Endothelial cell of umbilical vein (primary cell): Measurements from ENCODE around the gene IL12A. TPM values are rescaled to one million over a fixed set of nuclear protein-coding genes. Genes with fewer than 3 reads are reported as not detected.

Source experiments
- BruUV-seq: library from RNA; stranded (reverse); fragments of 400-500 nt; replicated peaks from 2 replicates; lab custom pipeline; 2021; lab: Mats Ljungman, UMichigan
- CTCF ChIA-PET: fragments of 300-600, 350-600 bp; sonication (Branson Sonifier 250); formaldehyde crosslinking; loops from one replicate; lab custom pipeline; 2021; ENCODE audit warnings: antibody characterized with exemption, inconsistent platforms; lab: Charles Lee
- POLR2A ChIA-PET: fragments of 300-600, 350-600 bp; sonication (Branson Sonifier 250); formaldehyde crosslinking; loops from one replicate; lab custom pipeline; 2021; ENCODE audit warnings: antibody characterized with exemption, inconsistent platforms; lab: Charles Lee
- DNase-seq: peaks from one replicate; pipeline ENCODE4 v3.0.0-alpha.2; 2011; ENCODE audit warnings: low read depth, low spot score
- FAIRE-seq: peaks from 2 replicates; lab custom pipeline; 2011; peaks lifted over from hg19 to GRCh38; lab: Jason Lieb, UNC
- H2AFZ ChIP-seq: 2 replicates; pipeline ENCODE4 v1.6.0; 2012; ENCODE audit warnings: low read depth, low read length, control low read depth, inconsistent platforms
- H3K27ac ChIP-seq: 2 replicates; pipeline ENCODE4 v1.5.1; 2011; ENCODE audit warnings: low read depth, mild to moderate bottlenecking, control low read depth, low read length, moderate library complexity; ENCODE audit not compliant: insufficient read depth
- H3K27me3 ChIP-seq, 2 experiments: 2 replicates each; pipeline versions ENCODE4 v1.6.0 to v1.6.1; 2011; ENCODE audit warnings: low read length in 2 of 2, mixed read lengths in 1 of 2; ENCODE audit not compliant: control insufficient read depth in 2 of 2, insufficient read depth in 2 of 2
- H3K36me3 ChIP-seq, 2 experiments: 2 replicates in 1 of 2; 3 replicates in 1 of 2; pipeline ENCODE4 v1.5.1; 2011; ENCODE audit warnings: low read length in 2 of 2, mild to moderate bottlenecking in 1 of 2, moderate library complexity in 1 of 2; ENCODE audit not compliant: control insufficient read depth in 2 of 2, insufficient read depth in 2 of 2; ENCODE audit errors: extremely low read depth in 1 of 2
- H3K4me1 ChIP-seq: 3 replicates; pipeline ENCODE4 v1.5.1; 2011; ENCODE audit warnings: mild to moderate bottlenecking, low read length; ENCODE audit not compliant: control insufficient read depth, insufficient read depth; ENCODE audit errors: extremely low read depth
- H3K4me2 ChIP-seq: 2 replicates; pipeline ENCODE4 v1.6.1; 2011; ENCODE audit warnings: low read length, control low read depth, mixed read lengths; ENCODE audit not compliant: insufficient read depth
- H3K4me3 ChIP-seq, 3 experiments: fragments of 200-600 bp in 1 of 3; sonication (generic), shearing (Covaris generic) in 1 of 3; replicated peaks in 1 of 3; 2 replicates each; pipeline ENCODE4 v1.5.1; 2011 to 2016; ENCODE audit warnings: control low read depth in 3 of 3, low read length in 3 of 3, mild to moderate bottlenecking in 2 of 3, inconsistent platforms in 1 of 3, low read depth in 1 of 3, moderate library complexity in 1 of 3; ENCODE audit not compliant: insufficient read depth in 1 of 3
- H3K79me2 ChIP-seq: 2 replicates; pipeline ENCODE4 v1.6.0; 2012; ENCODE audit warnings: low read length, inconsistent platforms; ENCODE audit not compliant: control insufficient read depth, insufficient read depth
- H3K9ac ChIP-seq: replicated peaks from 2 replicates; pipeline ENCODE3; 2011; ENCODE audit warnings: low read length, control low read depth; ENCODE audit not compliant: insufficient read depth; ENCODE audit errors: extremely low read depth
- H3K9me1 ChIP-seq: replicated peaks from 3 replicates; pipeline ENCODE4 v1.6.0; 2011; ENCODE audit warnings: mild to moderate bottlenecking, low read length; ENCODE audit not compliant: control insufficient read depth, insufficient read depth; ENCODE audit errors: extremely low read depth
- H3K9me3 ChIP-seq: replicated peaks from 2 replicates; pipeline ENCODE4 v1.5.1; 2012; ENCODE audit warnings: low read length, inconsistent platforms; ENCODE audit not compliant: control insufficient read depth, insufficient read depth
- H4K20me1 ChIP-seq: replicated peaks from 2 replicates; pipeline ENCODE3; 2011; ENCODE audit warnings: mild to moderate bottlenecking, low read length; ENCODE audit not compliant: control insufficient read depth, insufficient read depth; ENCODE audit errors: extremely low read depth
- EZH2 ChIP-seq: IDR thresholded peaks from 2 replicates; pipeline ENCODE4 v1.6.1; 2012; ENCODE audit warnings: borderline replicate concordance, low read depth, mild to moderate bottlenecking, moderate library complexity, low read length, inconsistent platforms; ENCODE audit not compliant: severe bottlenecking
- FOS ChIP-seq: IDR thresholded peaks from 2 replicates; pipeline ENCODE4 v1.6.1; 2011; ENCODE audit warnings: mild to moderate bottlenecking, low read length, moderate library complexity, borderline replicate concordance; ENCODE audit not compliant: insufficient read depth
- GATA2 ChIP-seq: IDR thresholded peaks from 2 replicates; pipeline ENCODE4 v1.7.0; 2011; ENCODE audit warnings: low read depth, mild to moderate bottlenecking, moderate library complexity, mixed read lengths, low read length; ENCODE audit not compliant: insufficient read length, insufficient read depth
- JUN ChIP-seq: IDR thresholded peaks from 2 replicates; pipeline ENCODE4 v1.6.1; 2011; ENCODE audit warnings: borderline replicate concordance, low read depth; ENCODE audit not compliant: insufficient read length, insufficient read depth
- MYC ChIP-seq: IDR thresholded peaks from one replicate; pipeline ENCODE4 v1.6.1; 2011; ENCODE audit warnings: mild to moderate bottlenecking, low read depth, low read length
- POLR2A ChIP-seq: IDR thresholded peaks from 2 replicates; pipeline ENCODE4 v1.6.1; 2012; ENCODE audit warnings: low read depth, mild to moderate bottlenecking, control low read depth, low read length
- POLR2AphosphoS5 ChIP-seq: IDR thresholded peaks from 2 replicates; pipeline ENCODE4 v1.6.1; 2012; ENCODE audit warnings: low read depth, mild to moderate bottlenecking, control low read depth, low read length, moderate library complexity; ENCODE audit not compliant: insufficient read depth
- dilution Hi-C: fragments of 300-500 bp; cut with MboI; formaldehyde crosslinking; loops from one replicate; pipeline ENCODE4 v1.15.0; 2019; ENCODE audit warnings: low sequenced_read_pairs; ENCODE audit not compliant: extremely low pct_ligation_motif_present
- intact Hi-C: fragments of 100-400 bp; cut with micrococcal nuclease; formaldehyde crosslinking; loops from one replicate; pipeline ENCODE4 v1.10.0; 2022
- polyA plus RNA-seq, 4 experiments: library from polyadenylated mRNA; depleted of rRNA in 3 of 4; stranded (reverse) in 3 of 4; unstranded in 1 of 4; fragments of >200 nt; gene quantifications; 2 replicates each; pipeline versions ENCODE4 v1.2.1 to v1.2.3, GENCODE V29; 2011 to 2012; ENCODE audit warnings: missing spikeins in 1 of 4
- total RNA-seq: library from RNA; stranded (reverse); gene quantifications from 2 replicates; pipeline ENCODE4 v1.2.3, GENCODE V29; 2021
- TF ChIP-seq, protein P1 (sequence below): IDR thresholded peaks from 2 replicates; pipeline ENCODE4 v1.6.1; 2011; ENCODE audit not compliant: insufficient read depth, insufficient read length
- TF ChIP-seq, protein P2 (sequence below), 2 donors: IDR thresholded peaks; 1 replicate in 1 of 2; 2 replicates in 1 of 2; pipeline ENCODE4 v1.5.1; 2011; ENCODE audit warnings: low read length in 2 of 2, mild to moderate bottlenecking in 2 of 2, moderate library complexity in 2 of 2, control low read depth in 1 of 2, inconsistent platforms in 1 of 2, low read depth in 1 of 2; ENCODE audit not compliant: insufficient read depth in 1 of 2; ENCODE audit errors: extremely low read depth in 1 of 2

IL12A gene
- total and polyA plus RNA-seq, 2 donors (not counting 3 experiments of a cell fraction or from before 2014, with no cell fraction given): 1.6 to 1.7 TPM

DNA sequence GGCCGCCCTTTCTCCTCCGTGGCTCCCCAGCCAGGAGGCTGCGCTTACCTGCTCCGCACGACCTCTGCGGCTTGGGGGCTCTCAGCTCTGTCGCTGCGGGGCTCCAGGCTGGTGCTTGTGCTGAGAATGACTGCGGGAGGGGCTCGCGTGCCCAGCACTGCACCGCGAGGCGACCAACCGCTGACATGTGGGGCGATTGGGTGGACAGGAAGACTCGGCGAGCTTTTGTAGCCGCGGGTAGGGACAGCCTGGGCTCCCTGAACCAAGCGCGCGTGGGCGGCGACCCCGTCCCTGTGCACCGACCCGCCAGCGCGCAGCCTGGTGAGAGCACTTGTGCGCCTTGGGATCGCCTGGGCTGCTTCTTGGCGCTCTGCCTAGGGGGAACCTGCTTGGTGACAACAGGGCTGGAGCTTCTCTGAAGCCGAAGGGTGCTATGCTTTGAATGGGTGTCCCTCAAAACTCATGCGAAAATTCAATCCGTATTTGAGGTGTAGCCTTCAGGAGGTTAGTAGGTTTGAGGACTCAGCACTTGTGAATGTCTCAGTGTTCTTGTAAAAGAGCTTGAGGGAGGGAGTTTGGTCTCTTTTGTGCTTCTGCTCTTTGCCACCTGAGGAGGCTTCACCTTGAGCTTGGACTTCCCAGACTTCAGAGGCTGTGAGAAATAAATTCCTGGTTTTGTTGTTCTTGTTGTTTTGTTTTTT, 50.4 kb downstream of the IL12A start:
- peak; percentile 20 for DNase-seq
- H3K27me3 ChIP-seq: peaks cover 29 to 36% of the 10 kb centered on the region in 2 experiments
- FAIRE-seq: no peak
- dilution Hi-C loops (loop anchor here (25.0 kb wide), 1 partner anchor 173 kb away; no protein-coding TSS in a partner anchor), intact Hi-C loops (no loop called here)
- H3K9me3 ChIP-seq: no peaks in the 10 kb centered on the region
- no peak overlapping the region for H3K27ac ChIP-seq
- TF ChIP-seq, protein P1, sequence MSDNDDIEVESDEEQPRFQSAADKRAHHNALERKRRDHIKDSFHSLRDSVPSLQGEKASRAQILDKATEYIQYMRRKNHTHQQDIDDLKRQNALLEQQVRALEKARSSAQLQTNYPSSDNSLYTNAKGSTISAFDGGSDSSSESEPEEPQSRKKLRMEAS: no peak
- TF ChIP-seq EZH2: peak; percentile 85
- no peak overlapping the region for H3K9ac ChIP-seq
- ChIA-PET CTCF (interaction anchor here (0.8 to 2.3 kb wide), 7 partner anchors 19 to 305 kb away, joined by 3 to 10 read pairs (median 3); partner anchors contain the start of gene C3orf80), POLR2A (no interaction called here)
- H2AFZ ChIP-seq: peak overlapping the region; percentile 20
- H3K4me2 ChIP-seq: no peak overlapping the region
- no peaks in the 10 kb centered on the region for H3K36me3 ChIP-seq
- no peaks in the 10 kb centered on the region for H3K9me1 ChIP-seq
- BruUV-seq: no TSS peak
- H3K4me3 ChIP-seq: no peak overlapping the region
- H3K79me2 ChIP-seq: no peaks in the 10 kb centered on the region
- no peaks in the 10 kb centered on the region for H4K20me1 ChIP-seq
- no peaks in the 10 kb centered on the region for H3K4me1 ChIP-seq

DNA sequence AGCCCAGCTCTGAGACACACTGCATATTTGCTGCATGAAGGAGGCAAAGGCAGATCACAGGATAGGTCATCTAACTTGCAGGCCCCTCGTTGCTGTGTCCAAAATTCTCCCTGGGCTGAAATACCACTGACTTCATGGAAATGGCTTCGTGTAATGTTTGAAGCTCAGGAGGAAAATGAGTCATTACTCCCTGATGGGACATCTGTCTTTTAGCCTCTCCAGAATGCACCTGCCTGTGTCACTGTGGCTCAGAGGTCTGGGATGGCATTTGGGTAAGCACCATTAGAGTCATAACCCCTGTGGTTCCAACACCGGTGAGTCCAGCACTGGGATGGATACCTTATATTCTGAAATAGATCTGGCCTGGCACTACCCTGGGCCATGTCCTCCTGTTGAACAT, 51.5 kb downstream of the IL12A start:
- H2AFZ ChIP-seq: no peak overlapping the region
- H3K4me3 ChIP-seq: no peak overlapping the region
- no peak overlapping the region for H3K9ac ChIP-seq
- H3K9me3 ChIP-seq: no peaks in the 10 kb centered on the region
- POLR2A ChIA-PET: no interaction called here
- H3K4me1 ChIP-seq: no peaks in the 10 kb centered on the region
- H4K20me1 ChIP-seq: no peaks in the 10 kb centered on the region
- no peak overlapping the region for H3K4me2 ChIP-seq
- H3K27me3 ChIP-seq: peaks cover 29 to 36% of the 10 kb centered on the region in 2 experiments
- CTCF ChIA-PET: interaction anchor here (1.1 to 2.3 kb wide), 5 partner anchors 8 to 123 kb away, joined by 3 to 13 read pairs (median 7); no protein-coding TSS in a partner anchor
- no peaks in the 10 kb centered on the region for H3K79me2 ChIP-seq
- H3K36me3 ChIP-seq: no peaks in the 10 kb centered on the region
- dilution Hi-C loops: loop anchor here (25.0 kb wide), 1 partner anchor 172 kb away; no protein-coding TSS in a partner anchor
- no peak for TF ChIP-seq POLR2A
- TF ChIP-seq, protein P1: no peak
- no peak for TF ChIP-seq POLR2AphosphoS5
- no peak for TF ChIP-seq EZH2
- TF ChIP-seq, protein P2, sequence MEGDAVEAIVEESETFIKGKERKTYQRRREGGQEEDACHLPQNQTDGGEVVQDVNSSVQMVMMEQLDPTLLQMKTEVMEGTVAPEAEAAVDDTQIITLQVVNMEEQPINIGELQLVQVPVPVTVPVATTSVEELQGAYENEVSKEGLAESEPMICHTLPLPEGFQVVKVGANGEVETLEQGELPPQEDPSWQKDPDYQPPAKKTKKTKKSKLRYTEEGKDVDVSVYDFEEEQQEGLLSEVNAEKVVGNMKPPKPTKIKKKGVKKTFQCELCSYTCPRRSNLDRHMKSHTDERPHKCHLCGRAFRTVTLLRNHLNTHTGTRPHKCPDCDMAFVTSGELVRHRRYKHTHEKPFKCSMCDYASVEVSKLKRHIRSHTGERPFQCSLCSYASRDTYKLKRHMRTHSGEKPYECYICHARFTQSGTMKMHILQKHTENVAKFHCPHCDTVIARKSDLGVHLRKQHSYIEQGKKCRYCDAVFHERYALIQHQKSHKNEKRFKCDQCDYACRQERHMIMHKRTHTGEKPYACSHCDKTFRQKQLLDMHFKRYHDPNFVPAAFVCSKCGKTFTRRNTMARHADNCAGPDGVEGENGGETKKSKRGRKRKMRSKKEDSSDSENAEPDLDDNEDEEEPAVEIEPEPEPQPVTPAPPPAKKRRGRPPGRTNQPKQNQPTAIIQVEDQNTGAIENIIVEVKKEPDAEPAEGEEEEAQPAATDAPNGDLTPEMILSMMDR (IDR thresholded peaks at IDR 0.05; ENCODE audit: extremely low read depth in 1 of 2, insufficient read depth in 1 of 2, low read depth in 1 of 2, low read length in 2 of 2): no peak
- TF ChIP-seq JUN: no peak
- TF ChIP-seq MYC: no peak
- TF ChIP-seq GATA2: no peak
- TF ChIP-seq FOS: no peak
- no peaks in the 10 kb centered on the region for H3K9me1 ChIP-seq
- DNase-seq: no peak
- BruUV-seq: no TSS peak
- FAIRE-seq: no peak
- no peak overlapping the region for H3K27ac ChIP-seq
- intact Hi-C loops: no loop called here
